Measurements from ENCODE around the gene CAMKMT.

- TF ChIP-seq CTCF (conservative IDR thresholded peaks at IDR 0.05; ENCODE audit: low read depth, low read length) (no peak), EZH2phosphoT487 (IDR thresholded peaks at IDR 0.05; ENCODE audit: borderline replicate concordance, low read length) (no peak)
These were observed 310.7 kb downstream of the CAMKMT start for GRCh38 chr2:44672431-44672830.

Data from PC-3 (cell line).